Measurements from ENCODE around the gene HCK. TPM values are rescaled to one million over a fixed set of nuclear protein-coding genes. Genes with fewer than 3 reads are reported as not detected.

The HCK gene
- total and polyA plus RNA-seq, 9 donors: 1.7 to 11.4 (median 3.4) TPM

- H3K9me3 ChIP-seq: no peaks in the 10 kb centered on the region
- no peaks in the 10 kb centered on the region for H3K36me3 ChIP-seq
- no peak overlapping the region for H3K27ac ChIP-seq
- H3K4me1 ChIP-seq (ENCODE audit: insufficient read depth): no peaks in the 10 kb centered on the region
- H3K27me3 ChIP-seq: no peaks in the 10 kb centered on the region
- intact Hi-C loops (cut with DNase I): no loop called here
- no peak for TF ChIP-seq POLR2A (IDR thresholded peaks at IDR 0.05)
- TF ChIP-seq CTCF (IDR thresholded peaks at IDR 0.05): no peak
- TF ChIP-seq EP300 (IDR thresholded peaks at IDR 0.05): no peak
- no peak overlapping the region for H3K4me3 ChIP-seq
- WGBS, 3 donors: 89 to 100% (median 94%) methylated on average over 1 to 4 of the region's 4 CpGs
- no peak for DNase-seq
Measured at GRCh38 chr20:32123088-32123487, 71.0 kb downstream of the HCK start.

GRCh38 chr20:32124916-32125454, 72.9 kb downstream of the HCK start:
- Histone ChIP-seq H3K27ac (no peak overlapping the region), H3K27me3 (no peaks in the 10 kb centered on the region), H3K36me3 (no peaks in the 10 kb centered on the region), H3K9me3 (no peaks in the 10 kb centered on the region), H3K4me3 (no peak overlapping the region), H3K4me1 (ENCODE audit: insufficient read depth) (no peaks in the 10 kb centered on the region)
- DNase-seq: no peak
- WGBS, 3 donors: 87 to 90% (median 89%) methylated on average over 4 of the region's 4 CpGs
- no peak for TF ChIP-seq POLR2A (IDR thresholded peaks at IDR 0.05)
- no peak for TF ChIP-seq EP300 (IDR thresholded peaks at IDR 0.05)
- TF ChIP-seq CTCF (IDR thresholded peaks at IDR 0.05): no peak
- intact Hi-C loops (cut with DNase I): no loop called here

GRCh38 chr20:32125506-32125905, 73.5 kb downstream of the HCK start:
- no peaks in the 10 kb centered on the region for H3K27me3 ChIP-seq
- no peaks in the 10 kb centered on the region for H3K36me3 ChIP-seq
- no peaks in the 10 kb centered on the region for H3K4me1 ChIP-seq (ENCODE audit: insufficient read depth)
- H3K9me3 ChIP-seq: no peaks in the 10 kb centered on the region
- no peak overlapping the region for H3K27ac ChIP-seq
- no peak overlapping the region for H3K4me3 ChIP-seq
- DNase-seq: no peak
- intact Hi-C loops (cut with DNase I): no loop called here
- 92 to 94% (median 93%) methylated on average over 5 of the region's 5 CpGs for WGBS, 3 donors
- no peak for TF ChIP-seq EP300 (IDR thresholded peaks at IDR 0.05)
- TF ChIP-seq POLR2A (IDR thresholded peaks at IDR 0.05): no peak
- no peak for TF ChIP-seq CTCF (IDR thresholded peaks at IDR 0.05)

- 83 to 99% (median 97%) methylated on average over 8 of the region's 8 CpGs for WGBS, 3 donors
- H3K27ac ChIP-seq: no peak overlapping the region
- H3K9me3 ChIP-seq: no peaks in the 10 kb centered on the region
- intact Hi-C loops (cut with DNase I): no loop called here
- DNase-seq: no peak
- H3K4me1 ChIP-seq (ENCODE audit: insufficient read depth): no peaks in the 10 kb centered on the region
- no peaks in the 10 kb centered on the region for H3K36me3 ChIP-seq
- H3K4me3 ChIP-seq: no peak overlapping the region
- TF ChIP-seq EP300 (IDR thresholded peaks at IDR 0.05) (no peak), CTCF (IDR thresholded peaks at IDR 0.05) (no peak), POLR2A (IDR thresholded peaks at IDR 0.05) (no peak)
- H3K27me3 ChIP-seq: no peaks in the 10 kb centered on the region
Measured at GRCh38 chr20:32126919-32127318, 74.9 kb downstream of the HCK start.

Measured in ovary (tissue), 9 donors.